Caco-2 (cell line): ENCODE measurements around the gene PPP1R12A. TPM values are rescaled to one million over a fixed set of nuclear protein-coding genes. Genes with fewer than 3 reads are reported as not detected.

ENCODE experiments used
- BruUV-seq: library from RNA; stranded (reverse); fragments of 400-500 nt; replicated peaks from 2 replicates; lab custom pipeline; 2021; lab: Mats Ljungman, UMichigan
- CTCF ChIA-PET: fragments of 300-600 bp; sonication (Branson Sonifier 250); formaldehyde crosslinking; loops from one replicate; lab custom pipeline; 2022; ENCODE audit warnings: antibody characterized with exemption; lab: Charles Lee
- POLR2A ChIA-PET: fragments of 300-600 bp; sonication (Branson Sonifier 250); formaldehyde crosslinking; loops from one replicate; lab custom pipeline; 2022; ENCODE audit warnings: antibody characterized with exemption; lab: Charles Lee
- DNase-seq, 2 experiments: peaks; one replicate each; pipeline versions ENCODE4 v3.0.0 to v3.0.0-alpha.2; 2020 to 2022
- H3K27me3 ChIP-seq: replicated peaks from 2 replicates; pipeline ENCODE4 v1.6.0; 2011; ENCODE audit warnings: low read length; ENCODE audit not compliant: control insufficient read depth, insufficient read depth
- H3K36me3 ChIP-seq: 2 replicates; pipeline ENCODE4 v1.5.1; 2011; ENCODE audit warnings: low read length; ENCODE audit not compliant: control insufficient read depth, insufficient read depth
- H3K4me1 ChIP-seq: fragments of 250-450 bp; sonication (Bioruptor Pico); 2 replicates; pipeline ENCODE4 v1.5.1; 2020; ENCODE audit warnings: mild to moderate bottlenecking
- H3K4me3 ChIP-seq: 2 replicates; pipeline ENCODE4 v1.5.1; 2011; ENCODE audit warnings: low read depth, mild to moderate bottlenecking, control low read depth, low read length
- H3K9me3 ChIP-seq: fragments of 250-450 bp; sonication (Bioruptor Pico); 2 replicates; pipeline ENCODE4 v1.5.1; 2020; ENCODE audit warnings: mild to moderate bottlenecking, moderate library complexity
- H3K27ac Mint-ChIP-seq: one replicate; pipeline ENCODE4 v1.8.0; 2022; ENCODE audit warnings: mixed read lengths; ENCODE audit not compliant: unreplicated experiment
- H3K27me3 Mint-ChIP-seq: one replicate; pipeline ENCODE4 v1.8.0; 2022; ENCODE audit warnings: mixed read lengths; ENCODE audit not compliant: insufficient read depth, unreplicated experiment
- H3K36me3 Mint-ChIP-seq: one replicate; pipeline ENCODE4 v1.8.0; 2022; ENCODE audit warnings: mild to moderate bottlenecking, mixed read lengths; ENCODE audit not compliant: insufficient read depth, unreplicated experiment
- H3K4me1 Mint-ChIP-seq: one replicate; pipeline ENCODE4 v1.8.0; 2022; ENCODE audit warnings: low read depth, mixed read lengths; ENCODE audit not compliant: unreplicated experiment
- H3K4me3 Mint-ChIP-seq: one replicate; pipeline ENCODE4 v1.8.0; 2022; ENCODE audit warnings: mild to moderate bottlenecking, moderate library complexity, mixed read lengths; ENCODE audit not compliant: unreplicated experiment
- H3K9me3 Mint-ChIP-seq: one replicate; pipeline ENCODE4 v1.8.0; 2022; ENCODE audit warnings: mixed read lengths; ENCODE audit not compliant: unreplicated experiment
- CTCF ChIP-seq, 2 experiments: fragments of 200-600 bp in 1 of 2; IDR thresholded peaks; 1 replicate in 1 of 2; 2 replicates in 1 of 2; pipeline versions ENCODE4 v1.5.1 to v1.8.0; 2011 to 2022; ENCODE audit warnings: antibody characterized with exemption in 1 of 2, control low read depth in 1 of 2, inconsistent platforms in 1 of 2, low read depth in 1 of 2, low read length in 1 of 2, mild to moderate bottlenecking in 1 of 2, moderate library complexity in 1 of 2; ENCODE audit not compliant: insufficient read depth in 1 of 2, severe bottlenecking in 1 of 2, unreplicated experiment in 1 of 2
- intact Hi-C: fragments of 100-400 bp; cut with micrococcal nuclease; formaldehyde crosslinking; loops from one replicate; pipeline ENCODE4 v1.10.0; 2022; ENCODE audit not compliant: unreplicated experiment
- total RNA-seq: library from RNA; stranded (reverse); gene quantifications from 2 replicates; pipeline ENCODE4 v1.2.3, GENCODE V29; 2022

The PPP1R12A gene
- total RNA-seq, 1 experiment from 2014 or later, result 62.5 TPM

GRCh38 chr12:79935624-79936345, 888 bp upstream of the PPP1R12A start:
- no peaks in the 10 kb centered on the region for H3K27me3 ChIP-seq
- Mint-ChIP-seq H3K9me3 (no peaks in the 10 kb centered on the region), H3K27ac (peak overlapping the region; percentile 71), H3K4me1 (peaks cover 5% of the 10 kb centered on the region), H3K4me3 (peak overlapping the region; percentile 83), H3K27me3 (no peaks in the 10 kb centered on the region), H3K36me3 (peaks cover 19% of the 10 kb centered on the region)
- no peak for DNase-seq
- H3K4me1 ChIP-seq, result peaks cover 10% of the 10 kb centered on the region; the same call in 1 of the 2 replicates
- no peaks in the 10 kb centered on the region for H3K36me3 ChIP-seq
- TSS peak; percentile 87 for BruUV-seq
- CTCF ChIA-PET, result no interaction called here
- intact Hi-C loops, result loop anchor here (2.0 to 5.0 kb wide), 4 partner anchors 49 to 518 kb away; no protein-coding TSS in a partner anchor
- H3K9me3 ChIP-seq, result no peaks in the 10 kb centered on the region
- no peak for TF ChIP-seq CTCF (IDR thresholded peaks at IDR 0.05; ENCODE audit: insufficient read depth in 1 of 2, low read depth in 1 of 2, low read length in 1 of 2, severe bottlenecking in 1 of 2, unreplicated experiment in 1 of 2)
- H3K4me3 ChIP-seq, result peak overlapping the region; percentile 100
- POLR2A ChIA-PET, result no interaction called here

- Mint-ChIP-seq H3K36me3 (peaks cover 19% of the 10 kb centered on the region), H3K4me1 (peaks cover 5% of the 10 kb centered on the region), H3K9me3 (no peaks in the 10 kb centered on the region), H3K27me3 (no peaks in the 10 kb centered on the region), H3K27ac (peak overlapping the region; percentile 71), H3K4me3 (peak overlapping the region; percentile 83)
- peak in 1 of 2 experiments; percentile 53 for DNase-seq
- ChIA-PET CTCF (no interaction called here), POLR2A (no interaction called here)
- Histone ChIP-seq H3K27me3 (no peaks in the 10 kb centered on the region), H3K9me3 (no peaks in the 10 kb centered on the region), H3K4me1 (peaks cover 10% of the 10 kb centered on the region; the same call in 1 of the 2 replicates), H3K4me3 (peak overlapping the region; percentile 100), H3K36me3 (no peaks in the 10 kb centered on the region)
- no peak for TF ChIP-seq CTCF (IDR thresholded peaks at IDR 0.05; ENCODE audit: insufficient read depth in 1 of 2, low read depth in 1 of 2, low read length in 1 of 2, severe bottlenecking in 1 of 2, unreplicated experiment in 1 of 2)
- intact Hi-C loops, result loop anchor here (2.0 to 5.0 kb wide), 4 partner anchors 48 to 517 kb away; no protein-coding TSS in a partner anchor
- no TSS peak for BruUV-seq
Measured at GRCh38 chr12:79934281-79935020, 446 bp downstream of the PPP1R12A start.

- peaks cover 10% of the 10 kb centered on the region; the same call in 1 of the 2 replicates for H3K4me1 ChIP-seq
- H3K27me3 Mint-ChIP-seq, result no peaks in the 10 kb centered on the region
- peak overlapping the region; percentile 71 for H3K27ac Mint-ChIP-seq
- intact Hi-C loops, result loop anchor here (2.0 kb wide), 2 partner anchors 47 to 253 kb away; no protein-coding TSS in a partner anchor
- H3K4me3 Mint-ChIP-seq, result peak overlapping the region; percentile 83
- no peak for TF ChIP-seq CTCF (IDR thresholded peaks at IDR 0.05; ENCODE audit: insufficient read depth in 1 of 2, low read depth in 1 of 2, low read length in 1 of 2, severe bottlenecking in 1 of 2, unreplicated experiment in 1 of 2)
- H3K36me3 ChIP-seq, result no peaks in the 10 kb centered on the region
- H3K4me1 Mint-ChIP-seq, result peaks cover 5% of the 10 kb centered on the region
- BruUV-seq, result TSS peak; percentile 53
- no peaks in the 10 kb centered on the region for H3K9me3 Mint-ChIP-seq
- no peaks in the 10 kb centered on the region for H3K27me3 ChIP-seq
- ChIA-PET CTCF (no interaction called here), POLR2A (no interaction called here)
- DNase-seq, result no peak
- peaks cover 19% of the 10 kb centered on the region for H3K36me3 Mint-ChIP-seq
- no peaks in the 10 kb centered on the region for H3K9me3 ChIP-seq
- H3K4me3 ChIP-seq, result peak overlapping the region; percentile 100
Measured at GRCh38 chr12:79933532-79934264, 1.2 kb downstream of the PPP1R12A start.
